Astrocyte (in vitro differentiated cells and primary cell): ENCODE measurements around the gene FBN2. TPM values are rescaled to one million over a fixed set of nuclear protein-coding genes. Genes with fewer than 3 reads are reported as not detected.
A peak's percentile ranks its signal among the peaks of the same experiment; 100 is the strongest.

Source experiments
- DNase-seq: peaks from one replicate; pipeline ENCODE4 v3.0.0-alpha.2; 2010; ENCODE audit warnings: low read depth
- FAIRE-seq: peaks from 2 replicates; lab custom pipeline; 2011; peaks lifted over from hg19 to GRCh38; lab: Jason Lieb, UNC
- H2AFZ ChIP-seq: 2 replicates; pipeline ENCODE4 v1.6.0; 2012; ENCODE audit warnings: low read depth, low read length, inconsistent platforms
- H3K27ac ChIP-seq: 2 replicates; pipeline ENCODE4 v1.5.1; 2011; ENCODE audit warnings: low read depth, low read length, inconsistent platforms
- H3K27me3 ChIP-seq: 2 replicates; pipeline ENCODE4 v1.6.0; 2011; ENCODE audit warnings: low read length, inconsistent platforms; ENCODE audit not compliant: insufficient read depth
- H3K36me3 ChIP-seq: 2 replicates; pipeline ENCODE4 v1.5.1; 2011; ENCODE audit warnings: low read length, inconsistent platforms; ENCODE audit not compliant: insufficient read depth
- H3K4me1 ChIP-seq: 2 replicates; pipeline ENCODE4 v1.5.1; 2011; ENCODE audit warnings: low read length, inconsistent platforms; ENCODE audit not compliant: insufficient read depth
- H3K4me2 ChIP-seq: 2 replicates; pipeline ENCODE4 v1.6.0; 2012; ENCODE audit warnings: low read length, inconsistent platforms
- H3K4me3 ChIP-seq: 2 replicates; pipeline ENCODE4 v1.5.1; 2011; ENCODE audit warnings: low read depth, mild to moderate bottlenecking, low read length, inconsistent platforms; ENCODE audit not compliant: insufficient read depth
- H3K79me2 ChIP-seq: 2 replicates; pipeline ENCODE4 v1.6.0; 2012; ENCODE audit warnings: mild to moderate bottlenecking, low read length, inconsistent platforms; ENCODE audit not compliant: insufficient read depth
- H3K9ac ChIP-seq: 2 replicates; pipeline ENCODE4 v1.6.0; 2012; ENCODE audit warnings: mild to moderate bottlenecking, low read length, inconsistent platforms
- H3K9me3 ChIP-seq: 2 replicates; pipeline ENCODE4 v1.5.1; 2012; ENCODE audit warnings: low read depth, mild to moderate bottlenecking, low read length, inconsistent platforms; ENCODE audit not compliant: insufficient read depth
- H4K20me1 ChIP-seq: 2 replicates; pipeline ENCODE4 v1.6.0; 2012; ENCODE audit warnings: low read length, inconsistent platforms; ENCODE audit not compliant: insufficient read depth
- H3K27ac Mint-ChIP-seq: one replicate; pipeline ENCODE4 v1.8.0; 2021; ENCODE audit warnings: mild to moderate bottlenecking, mixed read lengths; ENCODE audit not compliant: unreplicated experiment
- H3K27me3 Mint-ChIP-seq: one replicate; pipeline ENCODE4 v1.8.0; 2021; ENCODE audit warnings: low read depth, mixed read lengths; ENCODE audit not compliant: unreplicated experiment
- H3K36me3 Mint-ChIP-seq: one replicate; pipeline ENCODE4 v1.8.0; 2021; ENCODE audit warnings: low read depth, mixed read lengths; ENCODE audit not compliant: unreplicated experiment
- H3K4me1 Mint-ChIP-seq: one replicate; pipeline ENCODE4 v1.8.0; 2021; ENCODE audit warnings: low read depth, mixed read lengths; ENCODE audit not compliant: unreplicated experiment
- H3K4me3 Mint-ChIP-seq: one replicate; pipeline ENCODE4 v1.8.0; 2021; ENCODE audit warnings: mild to moderate bottlenecking, moderate library complexity, mixed read lengths; ENCODE audit not compliant: unreplicated experiment
- H3K9me3 Mint-ChIP-seq: one replicate; pipeline ENCODE4 v1.8.0; 2021; ENCODE audit warnings: mild to moderate bottlenecking, mixed read lengths; ENCODE audit not compliant: unreplicated experiment
- EZH2 ChIP-seq: IDR thresholded peaks from 2 replicates; pipeline ENCODE4 v1.6.1; 2012; ENCODE audit warnings: mild to moderate bottlenecking, low read length, inconsistent platforms; ENCODE audit not compliant: insufficient read depth
- total RNA-seq: library from RNA; stranded (reverse); gene quantifications from 2 replicates; pipeline ENCODE4 v1.2.1, GENCODE V29; 2021
- TF ChIP-seq, protein P1 (sequence below): IDR thresholded peaks from 2 replicates; pipeline ENCODE4 v1.5.1; 2011; ENCODE audit warnings: low read depth, mild to moderate bottlenecking, inconsistent platforms, low read length, moderate library complexity; ENCODE audit not compliant: insufficient read depth

Gene FBN2
- total RNA-seq, 1 donor from 2014 or later = 176 TPM

DNA sequence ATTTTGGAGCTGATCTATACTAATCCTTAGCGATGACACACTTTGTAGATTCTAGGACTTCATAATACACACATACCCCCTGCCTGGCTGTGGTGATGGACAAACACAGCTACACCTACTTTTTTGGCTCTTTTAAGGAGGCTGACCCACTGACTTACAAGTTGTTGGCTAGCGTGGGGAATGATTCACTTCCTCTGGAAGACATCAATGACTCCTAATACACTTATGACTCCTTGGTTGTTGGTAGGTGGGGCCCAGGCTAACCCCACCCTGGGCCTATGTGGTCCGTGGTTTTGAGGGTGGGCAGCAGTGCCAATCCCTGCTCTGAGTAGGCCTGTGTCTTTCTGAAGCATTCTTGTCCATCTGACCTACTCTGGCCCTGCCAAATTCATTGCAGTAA, 310.0 kb downstream of the FBN2 start:
- Histone ChIP-seq H4K20me1 (no peaks in the 10 kb centered on the region), H3K27ac (peak overlapping the region; percentile 74), H3K4me2 (peak overlapping the region; percentile 62), H3K9me3 (no peaks in the 10 kb centered on the region), H3K79me2 (no peaks in the 10 kb centered on the region), H3K9ac (no peak overlapping the region), H2AFZ (no peak overlapping the region), H3K36me3 (no peaks in the 10 kb centered on the region), H3K4me3 (no peak overlapping the region), H3K4me1 (peaks cover 19% of the 10 kb centered on the region), H3K27me3 (no peaks in the 10 kb centered on the region)
- peak; percentile 98 for DNase-seq
- H3K27ac Mint-ChIP-seq = no peak overlapping the region
- FAIRE-seq = peak; percentile 73
- peaks cover 14% of the 10 kb centered on the region for H3K4me1 Mint-ChIP-seq
- H3K36me3 Mint-ChIP-seq = no peaks in the 10 kb centered on the region
- peaks cover 4% of the 10 kb centered on the region for H3K9me3 Mint-ChIP-seq
- no peak overlapping the region for H3K4me3 Mint-ChIP-seq
- peaks cover 2% of the 10 kb centered on the region for H3K27me3 Mint-ChIP-seq
- TF ChIP-seq, protein P1, sequence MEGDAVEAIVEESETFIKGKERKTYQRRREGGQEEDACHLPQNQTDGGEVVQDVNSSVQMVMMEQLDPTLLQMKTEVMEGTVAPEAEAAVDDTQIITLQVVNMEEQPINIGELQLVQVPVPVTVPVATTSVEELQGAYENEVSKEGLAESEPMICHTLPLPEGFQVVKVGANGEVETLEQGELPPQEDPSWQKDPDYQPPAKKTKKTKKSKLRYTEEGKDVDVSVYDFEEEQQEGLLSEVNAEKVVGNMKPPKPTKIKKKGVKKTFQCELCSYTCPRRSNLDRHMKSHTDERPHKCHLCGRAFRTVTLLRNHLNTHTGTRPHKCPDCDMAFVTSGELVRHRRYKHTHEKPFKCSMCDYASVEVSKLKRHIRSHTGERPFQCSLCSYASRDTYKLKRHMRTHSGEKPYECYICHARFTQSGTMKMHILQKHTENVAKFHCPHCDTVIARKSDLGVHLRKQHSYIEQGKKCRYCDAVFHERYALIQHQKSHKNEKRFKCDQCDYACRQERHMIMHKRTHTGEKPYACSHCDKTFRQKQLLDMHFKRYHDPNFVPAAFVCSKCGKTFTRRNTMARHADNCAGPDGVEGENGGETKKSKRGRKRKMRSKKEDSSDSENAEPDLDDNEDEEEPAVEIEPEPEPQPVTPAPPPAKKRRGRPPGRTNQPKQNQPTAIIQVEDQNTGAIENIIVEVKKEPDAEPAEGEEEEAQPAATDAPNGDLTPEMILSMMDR = no peak
- TF ChIP-seq EZH2 = no peak

DNA sequence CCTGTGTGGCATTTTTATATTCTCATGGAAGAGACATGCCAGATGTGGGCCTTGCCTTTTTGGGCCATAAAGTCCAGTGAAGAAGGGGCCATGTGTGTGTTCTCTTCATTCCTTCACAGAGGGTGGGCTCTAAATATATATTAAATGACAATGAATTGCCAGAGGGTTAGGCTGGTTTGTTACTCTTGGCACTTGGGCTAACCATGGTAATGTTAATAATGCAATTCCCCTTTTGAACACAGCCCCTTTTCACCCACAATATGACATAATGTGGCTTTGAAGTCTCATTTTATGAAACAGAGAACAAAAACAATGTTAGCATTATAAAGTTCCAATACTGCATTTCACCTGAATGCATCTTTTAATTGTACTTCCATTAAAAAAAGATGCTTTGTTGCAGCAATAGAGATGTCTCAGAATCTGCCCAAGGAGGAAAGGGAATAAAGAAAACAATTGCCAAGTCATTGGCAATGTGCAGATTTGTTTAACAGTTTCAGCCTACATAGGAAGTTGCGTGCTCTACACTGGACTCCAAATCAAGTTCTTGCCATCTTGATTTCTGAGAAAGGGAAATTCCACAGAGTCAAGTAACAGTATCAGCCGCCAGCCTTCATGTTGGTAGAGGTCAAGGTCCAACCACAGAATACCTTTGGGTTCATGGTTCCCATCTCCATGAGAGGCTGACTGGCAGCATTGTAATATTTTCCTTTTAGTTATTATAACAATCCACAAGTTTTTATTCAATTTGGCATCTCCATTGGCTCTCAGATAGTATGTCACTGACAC, 312.6 kb downstream of the FBN2 start:
- Histone ChIP-seq H3K36me3 (no peaks in the 10 kb centered on the region), H3K27me3 (no peaks in the 10 kb centered on the region), H2AFZ (no peak overlapping the region), H4K20me1 (no peaks in the 10 kb centered on the region), H3K79me2 (no peaks in the 10 kb centered on the region), H3K4me3 (no peak overlapping the region), H3K27ac (peak overlapping the region; percentile 1), H3K4me1 (peaks cover 19% of the 10 kb centered on the region), H3K4me2 (no peak overlapping the region), H3K9ac (no peak overlapping the region), H3K9me3 (no peaks in the 10 kb centered on the region)
- Mint-ChIP-seq H3K27me3 (peaks cover 11% of the 10 kb centered on the region), H3K9me3 (peaks cover 1% of the 10 kb centered on the region), H3K36me3 (no peaks in the 10 kb centered on the region), H3K4me1 (peaks cover 14% of the 10 kb centered on the region), H3K27ac (no peak overlapping the region), H3K4me3 (no peak overlapping the region)
- TF ChIP-seq, protein P1 = no peak
- no peak for TF ChIP-seq EZH2
- DNase-seq (no peak), FAIRE-seq (no peak)

GRCh38 chr5:128224336-128224735, 313.7 kb downstream of the FBN2 start:
- H3K36me3 ChIP-seq = no peaks in the 10 kb centered on the region
- H3K4me3 ChIP-seq = no peak overlapping the region
- no peak overlapping the region for H3K9ac ChIP-seq
- no peaks in the 10 kb centered on the region for H3K27me3 ChIP-seq
- H3K4me3 Mint-ChIP-seq = no peak overlapping the region
- no peaks in the 10 kb centered on the region for H3K9me3 ChIP-seq
- no peak overlapping the region for H3K27ac Mint-ChIP-seq
- no peak overlapping the region for H3K27ac ChIP-seq
- H3K79me2 ChIP-seq = no peaks in the 10 kb centered on the region
- peaks cover 19% of the 10 kb centered on the region for H3K4me1 ChIP-seq
- DNase-seq = no peak
- TF ChIP-seq, protein P1 = no peak
- TF ChIP-seq EZH2 = no peak
- peaks cover 11% of the 10 kb centered on the region for H3K27me3 Mint-ChIP-seq
- no peaks in the 10 kb centered on the region for H4K20me1 ChIP-seq
- H3K4me2 ChIP-seq = no peak overlapping the region
- FAIRE-seq = no peak
- H3K9me3 Mint-ChIP-seq = peaks cover 1% of the 10 kb centered on the region
- H3K36me3 Mint-ChIP-seq = no peaks in the 10 kb centered on the region
- H3K4me1 Mint-ChIP-seq = peaks cover 14% of the 10 kb centered on the region
- H2AFZ ChIP-seq = no peak overlapping the region
